GM21390 (cell line): ENCODE data around the gene MAPK4.

Experiments
- ATAC-seq: cut with Tn5 transposase; IDR thresholded peaks from one replicate; pipeline ENCODE4 v1.9.1; 2021; ENCODE audit not compliant: unreplicated experiment

MAPK4 gene

DNA sequence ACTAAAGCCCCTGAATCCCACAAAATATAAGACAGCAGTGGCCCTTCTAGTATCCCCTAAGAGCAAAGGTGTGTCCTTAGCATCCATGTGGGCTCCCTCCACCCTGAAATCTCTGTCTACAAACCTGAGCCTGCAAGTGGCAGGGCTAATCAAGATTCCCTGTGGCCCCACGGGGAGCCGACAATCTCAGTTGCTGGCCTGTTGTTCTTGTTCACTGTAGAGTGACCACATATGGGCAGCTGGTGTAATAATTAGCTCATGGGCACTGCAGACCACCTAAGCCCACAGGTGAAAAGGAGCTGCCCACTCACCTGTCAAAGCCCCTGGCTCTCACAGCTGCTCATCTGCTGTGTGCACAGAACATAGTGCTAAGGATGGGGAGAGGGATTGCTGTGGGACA is 157.7 kb downstream of the MAPK4 start:
- ATAC-seq = no peak

DNA sequence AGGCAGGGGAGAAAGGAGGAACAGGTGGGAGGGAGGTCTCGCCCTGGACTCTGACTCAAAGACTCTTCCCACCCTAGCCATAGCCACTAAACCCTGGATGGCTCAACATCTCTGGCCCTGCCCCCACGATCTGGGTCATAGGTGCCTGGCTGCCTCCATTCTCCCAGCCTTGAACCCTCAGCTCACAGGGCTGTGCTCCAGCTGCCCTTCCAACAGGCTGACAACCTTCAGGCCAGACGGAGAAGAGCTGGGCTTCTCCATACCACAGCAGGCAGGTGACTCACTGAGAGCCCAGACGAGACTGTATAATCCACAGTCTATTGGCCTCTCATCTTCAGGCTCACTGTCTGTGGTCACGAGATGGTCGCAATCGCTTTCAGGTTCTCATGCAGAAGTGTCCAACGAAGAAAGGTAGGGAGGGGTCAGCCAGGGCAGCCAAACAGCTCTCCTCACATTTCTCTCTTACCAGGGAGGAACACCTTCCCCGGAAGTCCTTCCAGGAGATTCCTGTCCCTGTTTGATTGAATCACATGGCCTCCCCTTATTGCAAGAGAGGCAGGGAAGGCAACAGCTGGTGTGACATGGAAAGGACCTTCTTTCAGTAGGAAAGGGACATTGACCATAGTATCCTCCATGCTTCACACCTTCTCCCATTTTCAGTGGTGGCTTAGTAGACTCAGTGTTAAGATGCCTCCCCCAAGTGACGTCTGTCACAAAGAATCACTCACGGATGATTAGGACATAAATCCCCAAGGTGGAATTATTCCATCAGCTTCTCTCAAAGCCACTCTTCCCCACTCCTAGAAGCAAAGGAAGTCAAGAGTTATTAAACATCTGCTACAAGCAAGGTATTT is 159.8 kb downstream of the MAPK4 start:
- ATAC-seq = no peak

DNA sequence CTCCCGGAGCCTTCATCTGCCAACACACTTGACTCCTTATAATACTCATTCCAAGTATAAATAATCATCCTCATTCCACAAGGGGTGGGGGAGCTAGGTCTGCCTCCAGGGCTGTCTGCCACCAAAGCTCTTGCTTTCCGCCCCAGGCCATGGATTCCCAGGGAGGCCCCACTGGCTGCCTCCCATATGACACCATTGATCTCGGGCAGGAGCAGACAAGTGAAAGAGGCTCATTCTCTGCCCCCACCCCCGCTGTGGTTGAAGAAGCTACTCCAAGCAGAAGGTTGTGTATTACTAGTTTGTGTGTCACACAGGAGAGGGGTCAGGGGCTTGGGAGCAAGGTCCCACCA is 160.4 kb downstream of the MAPK4 start:
- no peak for ATAC-seq

DNA sequence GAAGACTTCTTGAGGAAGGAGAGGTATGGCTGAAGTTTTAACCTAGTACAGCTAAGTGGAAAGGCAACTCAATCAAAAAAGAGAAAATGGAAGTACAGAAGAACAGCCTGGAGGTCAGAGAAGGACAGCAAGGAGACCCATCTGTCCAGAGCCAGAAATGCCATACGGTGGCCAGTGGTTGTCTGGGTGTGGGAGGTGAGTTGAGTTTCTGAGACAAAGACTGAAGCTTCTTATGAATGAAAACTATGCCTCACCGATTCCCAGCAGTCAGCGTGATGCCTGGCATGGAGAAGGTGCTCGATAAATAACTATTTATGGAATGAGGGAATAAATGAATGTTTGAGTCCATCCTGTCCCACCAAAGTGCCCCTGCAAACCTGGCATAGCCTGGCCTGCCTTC is 161.1 kb downstream of the MAPK4 start:
- ATAC-seq = no peak

DNA sequence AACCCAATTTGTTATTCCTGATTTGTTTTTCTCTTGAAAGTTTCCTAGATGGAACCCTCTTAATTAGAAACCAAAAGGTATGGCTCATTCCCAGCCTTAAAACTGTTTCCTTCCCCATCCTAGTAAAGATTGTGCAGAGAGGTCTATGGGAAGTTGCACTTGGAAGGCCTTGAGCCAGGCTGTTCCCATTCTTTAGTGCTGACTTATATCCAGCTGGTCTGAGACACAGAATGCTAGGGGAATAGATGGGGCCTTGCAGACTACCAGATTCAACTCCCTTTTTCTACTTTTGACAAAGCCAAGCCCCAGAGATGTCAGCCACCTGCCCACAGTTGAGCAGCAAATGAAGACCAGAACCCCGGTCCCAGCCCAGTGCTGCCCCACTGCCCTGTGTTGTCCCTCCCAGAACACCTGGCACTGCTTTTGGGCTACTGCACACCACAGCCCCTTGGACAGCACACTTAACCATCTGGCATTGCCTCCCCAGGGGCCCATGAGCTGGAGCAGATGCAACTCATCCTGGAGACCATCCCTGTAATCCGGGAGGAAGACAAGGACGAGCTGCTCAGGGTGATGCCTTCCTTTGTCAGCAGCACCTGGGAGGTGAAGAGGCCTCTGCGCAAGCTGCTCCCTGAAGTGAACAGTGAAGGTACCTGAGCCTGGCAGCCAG is 161.7 kb downstream of the MAPK4 start:
- no peak for ATAC-seq

DNA sequence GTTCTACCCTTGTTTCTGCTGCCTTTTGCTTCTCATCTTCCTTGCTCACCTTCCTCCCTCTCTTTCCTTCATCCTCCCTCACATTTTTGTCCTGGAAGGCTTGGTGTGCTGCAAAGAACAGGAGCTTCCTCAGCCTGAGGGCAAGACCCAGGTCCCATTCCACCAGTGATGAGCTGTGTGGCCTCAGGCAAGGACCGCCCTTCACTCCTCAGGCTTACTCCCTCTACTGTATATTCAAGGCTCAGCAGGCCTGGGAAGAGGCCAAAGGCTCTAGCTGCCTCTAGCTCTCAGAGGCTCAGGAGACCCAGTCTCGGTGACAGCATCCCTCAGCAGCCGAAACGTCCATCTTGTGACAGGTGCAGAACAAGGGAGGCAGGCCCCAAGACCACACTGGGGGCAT is 162.4 kb downstream of the MAPK4 start:
- no peak for ATAC-seq

DNA sequence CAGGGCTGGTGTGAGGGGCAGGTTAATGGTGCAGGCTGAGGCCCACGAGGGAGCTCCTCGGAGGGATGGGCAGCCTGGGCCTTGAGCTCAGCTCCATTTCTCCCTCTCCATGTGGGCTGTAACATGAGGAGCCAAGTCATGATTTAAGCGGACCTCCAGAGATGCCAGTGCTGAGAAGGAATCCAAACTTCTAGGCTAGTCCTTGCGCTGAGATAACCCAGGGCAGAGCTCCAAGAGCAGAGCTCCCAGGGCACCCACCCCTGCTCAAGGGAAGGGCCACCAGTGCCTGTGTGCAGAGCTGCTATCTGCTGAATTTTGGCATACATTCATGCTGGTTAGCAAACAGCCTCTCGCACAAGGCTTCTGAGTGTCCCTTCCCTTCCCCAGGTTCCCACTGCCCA is 164.9 kb downstream of the MAPK4 start:
- ATAC-seq = no peak

DNA sequence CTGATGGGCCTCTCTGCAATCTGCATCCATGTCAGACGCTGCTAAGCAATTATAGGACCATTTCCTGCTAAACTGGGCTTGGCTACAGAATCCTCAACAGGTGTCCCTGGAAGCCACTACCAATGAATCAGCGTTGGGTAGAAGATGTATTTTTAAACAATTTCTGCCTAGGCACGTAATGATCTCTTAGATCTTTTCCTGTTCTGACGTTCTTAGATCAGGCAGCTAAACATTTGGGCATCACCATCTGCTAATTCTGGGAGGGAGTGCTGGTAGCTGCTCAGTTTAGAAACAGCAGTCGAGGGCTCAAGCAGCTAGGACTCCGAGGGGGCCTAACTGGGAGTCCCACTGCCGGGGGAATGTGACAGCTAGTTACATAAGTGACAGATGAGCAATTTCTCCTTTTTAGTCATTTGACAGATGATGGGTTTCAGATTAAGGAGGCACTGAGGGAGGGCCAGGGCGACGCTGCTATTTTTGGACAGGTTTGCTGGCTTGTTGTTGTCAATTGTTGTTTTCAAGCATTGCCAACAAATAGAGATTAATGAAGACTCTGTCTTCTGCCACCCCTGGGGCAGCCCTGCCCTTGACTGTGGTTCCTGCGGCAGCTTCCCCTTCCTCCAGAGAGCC is 167.2 kb downstream of the MAPK4 start:
- peak; percentile 85 for ATAC-seq

DNA sequence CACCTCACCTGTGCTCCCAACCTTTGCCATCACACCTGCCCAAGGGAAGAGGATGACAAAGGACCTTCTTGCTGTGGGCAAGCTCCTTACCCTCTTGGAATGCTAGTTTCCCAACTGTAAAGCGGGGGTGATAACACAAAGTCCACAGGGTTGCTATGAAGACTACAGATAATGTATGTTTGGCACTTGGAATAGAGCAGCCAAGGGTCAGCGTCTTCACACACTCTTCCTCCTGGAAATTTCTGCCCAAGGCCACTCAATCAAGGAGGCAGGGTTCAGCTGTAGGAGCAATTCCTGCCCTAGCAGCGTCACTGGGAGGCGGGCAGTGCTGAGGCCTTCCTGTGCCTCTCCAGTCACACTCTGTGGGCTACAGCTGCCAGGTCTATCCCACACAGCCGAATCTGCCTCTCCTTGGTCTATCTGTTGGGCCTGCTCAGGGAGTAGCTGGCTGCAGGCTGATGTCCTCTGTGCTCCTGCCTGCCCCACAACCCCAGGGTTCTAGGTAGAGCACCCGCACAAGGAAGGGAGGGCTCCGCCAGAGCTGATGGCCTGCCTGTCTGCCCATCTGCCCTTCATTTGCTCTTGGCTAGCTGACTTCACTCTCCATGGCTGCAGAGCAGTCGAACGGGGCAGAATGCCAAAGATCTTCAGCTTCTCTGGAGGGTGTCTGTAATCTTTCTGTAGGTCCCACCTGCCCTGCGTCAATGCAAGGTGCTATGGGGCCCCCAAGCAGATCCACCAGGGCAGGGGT is 168.0 kb downstream of the MAPK4 start:
- ATAC-seq = no peak

DNA sequence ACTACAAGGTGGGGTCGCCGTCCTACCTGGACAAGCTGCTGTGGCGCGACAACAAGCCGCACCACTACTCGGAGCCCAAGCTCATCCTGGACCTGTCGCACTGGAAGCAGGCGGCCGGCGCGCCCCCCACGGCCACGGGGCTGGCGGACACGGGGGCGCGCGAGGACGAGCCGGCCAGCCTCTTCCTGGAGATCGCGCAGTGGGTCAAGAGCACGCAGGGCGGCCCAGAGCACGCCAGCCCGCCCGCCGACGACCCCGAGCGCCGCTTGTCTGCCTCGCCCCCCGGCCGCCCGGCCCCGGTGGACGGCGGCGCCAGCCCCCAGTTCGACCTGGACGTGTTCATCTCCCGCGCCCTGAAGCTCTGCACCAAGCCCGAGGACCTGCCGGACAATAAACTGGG is 169.5 kb downstream of the MAPK4 start:
- ATAC-seq = no peak

DNA sequence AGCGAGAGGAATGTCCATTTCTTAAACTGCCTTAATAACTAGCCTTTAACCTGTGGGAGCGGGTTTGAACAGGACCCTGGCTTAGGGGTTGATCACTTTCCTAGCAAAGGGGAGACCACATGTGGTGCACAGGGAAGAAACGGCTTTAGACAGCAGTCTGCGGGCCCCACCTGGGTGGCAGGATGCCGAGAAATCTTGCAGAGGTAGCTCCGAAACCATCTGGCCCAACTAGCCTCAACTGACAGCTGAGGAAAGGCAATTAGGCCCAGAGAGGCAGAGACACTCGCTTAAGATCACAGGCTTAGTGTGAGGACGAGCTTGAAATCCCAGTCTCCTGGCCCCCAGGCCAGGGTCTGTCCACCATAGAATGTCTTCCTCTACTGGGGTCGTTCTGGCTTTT is 170.1 kb downstream of the MAPK4 start:
- no peak for ATAC-seq

DNA sequence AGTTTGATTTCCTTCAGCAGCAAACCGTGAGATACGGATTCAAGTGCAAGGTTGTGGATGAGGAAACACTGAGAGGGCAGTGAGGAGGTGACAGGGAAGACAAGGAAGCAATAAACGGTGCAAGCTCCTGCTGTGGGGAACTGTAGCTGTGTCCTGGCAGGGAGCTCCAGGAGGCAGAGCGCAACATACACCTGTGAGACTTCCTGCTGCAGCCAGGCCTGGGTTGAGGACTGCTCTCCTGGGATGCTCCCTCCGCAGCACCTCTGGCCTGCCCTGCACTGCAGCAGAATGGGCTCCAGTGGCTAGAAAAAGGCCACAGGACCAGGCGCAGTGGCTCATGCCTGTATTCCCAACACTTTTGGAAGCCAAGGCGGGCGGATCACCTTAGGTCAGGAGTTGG is 174.5 kb downstream of the MAPK4 start:
- ATAC-seq = no peak

DNA sequence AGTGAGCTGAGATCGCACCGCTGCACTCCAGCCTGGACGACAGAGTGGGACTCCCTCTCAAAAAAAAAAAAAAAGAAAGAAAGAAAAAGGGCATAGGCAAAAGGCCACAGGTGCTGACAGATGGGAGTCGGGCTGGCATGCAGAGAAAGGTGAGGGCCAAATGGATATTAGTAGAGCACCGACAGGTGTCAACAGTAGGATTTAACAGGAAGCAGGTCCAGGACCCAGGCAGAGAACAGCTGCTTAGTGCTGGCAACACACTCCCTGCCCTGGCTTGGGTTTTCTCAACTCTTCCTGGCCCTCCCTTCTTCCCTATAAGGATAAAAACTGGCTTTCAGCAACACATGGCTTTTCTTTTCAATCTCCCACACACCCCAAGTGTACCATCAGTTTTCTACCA is 175.0 kb downstream of the MAPK4 start:
- ATAC-seq = no peak

DNA sequence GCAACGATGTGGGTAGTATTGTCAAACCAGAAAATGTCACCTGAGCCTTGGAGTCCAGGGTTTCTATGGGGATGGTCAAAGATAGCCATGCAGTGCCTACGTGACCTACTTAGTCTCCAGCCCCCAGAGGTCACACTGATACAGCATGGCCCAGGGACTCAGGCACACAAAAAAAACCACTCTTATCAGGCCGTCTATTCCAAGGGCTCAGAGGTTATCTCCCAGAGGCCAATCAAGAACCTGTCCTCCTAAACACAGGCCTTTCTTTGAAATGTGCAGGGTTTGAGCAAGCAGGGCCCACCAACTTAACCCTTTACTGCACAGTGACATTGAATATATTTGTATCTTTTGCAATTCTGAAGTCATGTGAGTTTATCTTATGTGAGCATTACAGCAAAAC is 177.2 kb downstream of the MAPK4 start:
- ATAC-seq = no peak

DNA sequence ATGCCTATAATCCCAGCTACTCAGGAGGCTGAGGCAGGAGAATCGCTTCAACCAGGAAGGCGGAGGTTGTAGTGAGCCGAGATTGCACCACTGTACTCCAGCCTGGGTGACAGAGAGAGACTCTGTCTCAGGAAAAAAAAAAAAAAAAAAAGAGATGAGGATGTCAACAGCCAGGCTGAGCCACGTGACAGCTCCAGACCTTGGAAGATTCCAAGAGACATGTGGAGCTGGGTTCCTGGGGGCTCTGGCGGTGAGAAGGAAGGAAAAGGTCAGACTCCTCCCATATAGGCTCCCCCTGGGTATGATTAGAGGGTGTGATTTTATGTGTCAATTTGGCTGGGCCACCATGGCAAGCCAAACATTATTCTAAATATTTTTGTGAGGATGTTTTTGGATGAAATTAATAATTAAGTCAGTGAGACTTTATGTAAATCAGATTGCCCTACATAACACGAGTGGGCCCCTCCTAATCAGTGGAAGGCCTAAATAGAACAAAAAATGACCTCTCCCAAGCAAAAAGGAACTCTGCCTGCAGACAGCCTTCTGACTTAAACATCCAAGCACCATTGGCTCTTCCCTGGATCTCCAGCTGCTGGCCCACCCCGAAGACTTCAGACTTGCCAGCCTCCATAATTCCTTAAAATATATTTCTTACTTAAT is 178.3 kb downstream of the MAPK4 start:
- ATAC-seq = no peak

DNA sequence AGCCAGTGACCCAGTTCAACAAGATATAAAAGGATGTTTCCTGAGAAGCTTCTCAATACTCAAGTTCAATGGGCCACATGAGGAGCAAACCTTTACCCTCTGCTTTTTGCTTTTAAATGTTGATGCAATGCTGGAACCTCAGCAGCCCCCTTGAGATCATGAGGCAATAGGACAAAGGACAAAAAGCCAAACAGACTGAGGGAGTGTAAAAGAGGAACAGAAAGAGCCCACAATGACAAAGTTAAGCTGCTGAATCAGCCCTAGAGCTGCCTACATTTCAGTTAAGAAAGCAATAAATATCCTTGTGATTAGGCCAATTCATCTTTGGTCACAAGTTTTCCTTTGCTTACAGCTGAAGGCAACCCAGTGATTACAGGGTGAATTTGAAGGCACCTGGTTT is 183.1 kb downstream of the MAPK4 start:
- ATAC-seq = no peak

DNA sequence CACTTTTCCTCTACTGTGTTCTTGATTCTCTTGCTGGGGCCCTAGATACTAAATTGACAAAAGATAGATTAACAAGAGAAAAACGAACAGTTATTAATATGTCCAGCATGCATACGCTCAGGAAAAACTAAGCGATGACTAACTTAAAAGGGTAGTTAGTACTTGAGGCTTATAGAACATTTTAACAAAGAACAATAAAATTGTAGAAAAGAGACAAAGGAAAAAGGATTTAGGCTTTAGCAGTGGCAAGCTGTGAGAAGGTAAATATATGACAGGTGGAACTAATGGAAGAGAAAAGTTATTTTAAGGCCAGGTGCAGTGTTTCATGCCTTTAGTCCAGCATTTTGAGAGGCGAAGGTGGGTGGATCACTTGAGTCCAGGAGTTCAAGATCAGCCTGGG is 184.4 kb downstream of the MAPK4 start:
- no peak for ATAC-seq

DNA sequence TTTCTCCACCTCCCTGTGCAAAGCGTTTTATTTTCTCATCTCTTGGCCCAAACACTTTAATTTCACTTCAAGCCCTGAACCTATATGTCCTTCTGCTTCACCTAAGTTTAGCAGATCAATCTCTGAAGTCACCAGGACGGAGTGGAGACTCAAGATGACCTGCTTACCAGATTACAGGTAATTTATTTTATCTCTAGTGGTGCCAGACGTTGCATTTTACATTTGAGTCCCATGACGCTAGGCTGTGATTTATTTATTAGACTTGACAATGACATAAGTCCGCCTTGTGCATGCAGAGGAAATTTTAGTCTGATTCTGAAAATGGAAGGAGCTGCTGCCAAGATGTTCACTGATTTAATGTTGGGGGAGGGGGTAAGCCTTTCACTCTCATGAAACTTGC is 186.1 kb downstream of the MAPK4 start:
- no peak for ATAC-seq

DNA sequence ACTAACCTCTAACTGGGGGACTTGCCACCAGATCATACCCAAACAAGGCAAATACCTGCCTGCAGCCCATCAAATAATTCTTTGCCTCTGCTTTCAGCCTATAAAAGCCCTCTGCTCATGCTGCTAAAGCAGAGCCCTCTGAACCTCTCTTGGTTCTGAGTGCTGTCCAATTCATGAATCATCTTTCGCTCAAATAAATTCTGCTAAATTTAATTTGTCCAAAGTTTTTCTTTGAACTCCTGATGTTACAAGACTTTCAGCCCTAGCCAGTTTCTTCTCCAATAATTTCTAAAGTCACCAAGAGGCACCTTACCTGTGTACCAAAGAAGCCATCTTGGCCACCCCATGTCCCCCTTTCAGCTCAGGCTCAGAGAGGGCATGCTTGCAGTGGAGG is 188.0 kb downstream of the MAPK4 start:
- no peak for ATAC-seq

DNA sequence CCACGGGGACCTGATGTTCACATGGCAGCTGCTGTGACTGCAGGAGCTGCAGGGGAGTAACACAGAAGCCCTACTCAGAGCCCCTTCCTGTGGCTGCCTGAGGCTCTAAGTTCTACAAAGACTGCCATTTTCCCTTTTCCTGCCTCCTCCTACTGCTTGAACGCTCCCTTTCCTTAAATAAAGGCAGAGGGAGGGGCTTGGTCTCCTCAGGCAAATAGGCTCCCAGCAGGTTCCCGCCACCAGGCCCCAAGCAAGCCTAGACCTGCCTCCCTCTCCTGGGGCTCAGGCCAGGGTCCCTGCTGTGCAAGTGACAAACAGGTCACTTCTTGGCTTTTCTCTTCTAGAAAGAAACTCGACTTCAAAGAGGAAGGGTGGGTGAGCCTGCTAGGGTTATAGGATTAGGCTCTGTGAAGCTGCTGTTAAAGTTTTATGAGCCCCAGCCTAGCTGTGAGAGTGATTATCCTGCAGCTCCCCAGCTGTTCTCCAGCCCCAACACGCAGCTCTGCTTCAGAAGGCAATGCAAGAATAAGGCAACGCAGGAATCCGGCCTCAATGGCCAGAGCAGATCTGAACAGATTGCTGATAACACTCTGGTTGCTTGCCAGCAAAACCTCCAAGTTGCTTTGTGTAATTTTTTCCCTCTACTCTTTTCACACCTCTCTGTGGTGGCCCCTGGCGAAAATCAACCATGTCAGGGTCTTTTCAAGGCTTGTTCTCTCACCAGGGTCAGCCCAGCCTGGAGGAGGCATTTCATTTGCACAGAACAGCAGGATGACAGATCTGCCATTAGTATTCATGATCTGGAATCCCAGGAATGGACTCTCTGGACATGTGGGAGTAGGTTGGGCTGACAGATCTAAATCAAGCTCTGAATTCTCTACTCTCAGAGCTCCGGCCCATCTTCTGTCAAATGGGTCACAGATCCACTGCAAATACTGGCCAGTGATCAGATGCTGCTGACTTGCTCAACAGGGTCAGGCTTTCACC is 188.6 kb downstream of the MAPK4 start:
- ATAC-seq = no peak
